Central memory CD8-positive, alpha-beta T cell (primary cell): Measurements from ENCODE around the gene FCGR3A.
"Not testable (repeated sequence)": the region's sequence is repeated elsewhere in the genome, so short reads cannot be mapped to it uniquely, and the experiment has no call there.

Experiments
- ATAC-seq: fragments of 150-1000 bp; cut with Tn5 transposase; replicated peaks from 2 replicates; pipeline ENCODE4 v1.10.0; 2022; ENCODE audit warnings: mild to moderate bottlenecking, moderate FRiP score, moderate number of reproducible peaks; ENCODE audit not compliant: poor library complexity, severe bottlenecking; ENCODE audit errors: extremely low read depth
- DNase-seq, 2 donors: peaks; one replicate each; pipeline ENCODE4 v3.0.0; 2021; ENCODE audit warnings: low spot score in 2 of 2
- H3K27ac Mint-ChIP-seq: one replicate; pipeline ENCODE4 v1.8.0; 2022; ENCODE audit warnings: low read depth, mild to moderate bottlenecking, moderate library complexity, mixed read lengths
- H3K27me3 Mint-ChIP-seq: one replicate; pipeline ENCODE4 v1.8.0; 2022; ENCODE audit warnings: mixed read lengths
- H3K36me3 Mint-ChIP-seq: one replicate; pipeline ENCODE4 v1.8.0; 2022; ENCODE audit warnings: mild to moderate bottlenecking, moderate library complexity, mixed read lengths; ENCODE audit not compliant: insufficient read depth
- H3K4me1 Mint-ChIP-seq: one replicate; pipeline ENCODE4 v1.8.0; 2022; ENCODE audit warnings: mixed read lengths
- H3K4me3 Mint-ChIP-seq: one replicate; pipeline ENCODE4 v1.8.0; 2022; ENCODE audit warnings: mild to moderate bottlenecking, moderate library complexity, mixed read lengths
- H3K9me3 Mint-ChIP-seq: one replicate; pipeline ENCODE4 v1.8.0; 2022; ENCODE audit warnings: mixed read lengths

FCGR3A gene

DNA sequence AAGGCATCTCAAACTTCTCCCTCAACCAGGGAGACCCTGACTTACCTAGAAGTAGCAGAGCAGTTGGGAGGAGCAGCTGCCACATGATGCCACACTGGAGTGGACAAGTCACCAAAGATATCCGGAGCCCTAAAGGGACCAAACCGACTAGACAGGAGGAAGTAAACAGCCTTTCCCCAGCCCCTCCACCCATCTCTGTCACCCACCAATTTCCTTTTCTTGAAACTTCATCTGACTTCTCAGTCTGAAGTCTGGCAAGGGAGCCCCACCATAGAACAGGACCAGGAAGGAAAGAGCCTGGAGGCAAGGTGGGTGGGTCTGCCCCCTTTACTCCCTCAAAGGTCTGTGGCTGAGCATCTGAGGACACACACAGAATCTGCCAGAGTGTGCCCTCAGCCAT lies at the start of gene FCGR3A:
Gene FCGR3A, minus strand, starts transcription at position 167 of the 400 bp plus-strand sequence. Its CDS starts 82 bp downstream, at position 85.
- Mint-ChIP-seq H3K27ac (peak within 1 kb of the TSS; percentile 49), H3K4me3 (peak within 1 kb of the TSS; percentile 36), H3K4me1 (peaks cover 48% of the 10 kb centered on the region), H3K9me3 (no peaks in the 10 kb centered on the region), H3K27me3 (no peaks in the 10 kb centered on the region), H3K36me3 (peaks cover 3% of the 10 kb centered on the region)
- ATAC-seq = no peak
- DNase-seq = no peak

DNA sequence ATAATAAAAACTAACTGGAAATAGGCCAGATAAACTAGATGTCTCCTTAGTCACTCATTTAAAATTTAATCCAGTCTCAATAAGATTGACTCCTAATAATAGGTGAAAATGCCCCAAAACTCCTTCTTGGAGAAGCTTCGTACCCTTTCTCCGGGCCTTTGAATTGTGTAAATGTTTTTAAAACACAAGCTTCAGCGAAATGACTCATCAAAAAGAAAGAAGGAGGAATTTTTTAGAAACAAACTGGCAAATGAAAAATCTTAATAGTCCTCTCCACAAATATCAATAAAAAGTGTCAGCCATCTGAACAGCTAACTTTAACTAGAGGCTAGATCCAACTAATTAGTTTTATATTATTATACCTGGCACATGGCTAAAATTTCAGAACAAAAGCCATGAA lies 47.5 kb upstream of the FCGR3A start:
- not testable (repeated sequence) for H3K9me3 Mint-ChIP-seq, ATAC-seq, H3K36me3 Mint-ChIP-seq, H3K4me3 Mint-ChIP-seq, H3K27ac Mint-ChIP-seq, DNase-seq, H3K4me1 Mint-ChIP-seq, H3K27me3 Mint-ChIP-seq

GRCh38 chr1:161595583-161595982 lies 46.0 kb upstream of the FCGR3A start:
- not testable (repeated sequence) for ATAC-seq, DNase-seq, H3K4me1 Mint-ChIP-seq, H3K27me3 Mint-ChIP-seq, H3K36me3 Mint-ChIP-seq, H3K9me3 Mint-ChIP-seq, H3K4me3 Mint-ChIP-seq
- peak overlapping the region; percentile 35 for H3K27ac Mint-ChIP-seq

DNA sequence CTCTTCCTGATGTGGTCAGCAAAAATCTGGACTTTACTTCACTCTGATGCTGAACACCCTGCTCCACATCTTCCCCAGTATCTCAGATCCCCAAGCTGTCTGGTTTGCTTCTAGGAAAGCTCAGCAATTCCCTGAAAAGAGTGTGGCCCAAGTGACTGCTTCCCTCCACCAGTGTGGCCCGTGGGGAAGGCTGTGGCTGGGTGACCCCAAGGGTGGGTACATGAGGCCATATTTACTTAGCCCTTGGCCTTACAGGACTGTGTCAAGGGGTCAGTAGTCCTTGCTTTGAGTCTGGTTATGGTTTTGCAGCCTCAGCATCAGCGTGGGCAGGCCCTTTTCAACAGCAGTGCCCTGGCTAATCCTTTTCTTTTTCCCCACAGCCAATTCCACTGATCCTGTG lies 45.6 kb upstream of the FCGR3A start:
- not testable (repeated sequence) for H3K36me3 Mint-ChIP-seq, ATAC-seq, H3K27me3 Mint-ChIP-seq, H3K9me3 Mint-ChIP-seq, H3K4me3 Mint-ChIP-seq, H3K4me1 Mint-ChIP-seq, DNase-seq
- peak overlapping the region; percentile 35 for H3K27ac Mint-ChIP-seq

DNA sequence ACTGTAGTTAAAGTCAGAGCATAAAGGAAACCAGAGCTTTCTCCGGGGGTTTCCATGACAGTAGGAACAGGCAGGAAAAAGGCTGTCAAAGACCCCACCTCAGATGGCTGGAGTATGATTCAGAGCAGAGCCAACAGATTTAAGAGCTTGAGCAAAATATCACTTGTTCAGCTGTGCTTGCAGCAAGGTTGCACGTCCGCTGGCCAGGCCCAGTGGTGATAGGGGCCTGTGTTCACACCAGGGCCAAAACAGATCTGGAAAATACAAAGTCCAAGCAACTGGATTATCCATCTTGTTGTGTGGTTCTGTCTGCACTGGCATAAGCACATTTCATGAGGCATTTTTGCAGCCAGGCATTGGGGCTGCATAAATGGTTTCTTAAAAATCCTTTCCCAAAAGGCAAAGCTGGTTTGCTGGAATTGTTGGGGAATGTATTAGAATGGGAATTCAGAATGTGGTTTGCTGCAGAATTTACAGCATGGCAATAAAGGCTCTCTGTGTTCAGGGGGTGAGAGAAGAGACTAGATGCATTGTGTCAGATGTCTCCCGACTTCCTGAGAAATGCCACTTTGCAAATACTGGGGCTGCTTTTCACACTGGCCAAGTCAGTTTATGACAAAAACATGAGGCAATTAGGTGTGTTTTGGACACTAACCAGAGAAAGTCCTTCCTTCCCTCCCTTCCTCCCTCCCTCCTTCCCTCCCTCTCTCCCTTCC lies 44.8 kb upstream of the FCGR3A start:
- H3K27ac Mint-ChIP-seq, H3K9me3 Mint-ChIP-seq, H3K36me3 Mint-ChIP-seq, H3K27me3 Mint-ChIP-seq, H3K4me3 Mint-ChIP-seq, ATAC-seq, DNase-seq, H3K4me1 Mint-ChIP-seq: not testable (repeated sequence)

- not testable (repeated sequence) for H3K4me1 Mint-ChIP-seq, ATAC-seq, H3K9me3 Mint-ChIP-seq, DNase-seq, H3K27me3 Mint-ChIP-seq, H3K36me3 Mint-ChIP-seq, H3K4me3 Mint-ChIP-seq
- H3K27ac Mint-ChIP-seq = peak overlapping the region; percentile 41
These were observed 43.6 kb upstream of the FCGR3A start for GRCh38 chr1:161593092-161593755.

- not testable (repeated sequence) for H3K4me1 Mint-ChIP-seq, ATAC-seq, H3K27me3 Mint-ChIP-seq, H3K4me3 Mint-ChIP-seq, H3K27ac Mint-ChIP-seq, DNase-seq, H3K36me3 Mint-ChIP-seq, H3K9me3 Mint-ChIP-seq
These were observed 43.0 kb upstream of the FCGR3A start for GRCh38 chr1:161592586-161592985.

GRCh38 chr1:161589920-161590319 lies 40.3 kb upstream of the FCGR3A start:
- not testable (repeated sequence) for H3K4me3 Mint-ChIP-seq, H3K27ac Mint-ChIP-seq, DNase-seq, H3K27me3 Mint-ChIP-seq, ATAC-seq, H3K9me3 Mint-ChIP-seq, H3K4me1 Mint-ChIP-seq, H3K36me3 Mint-ChIP-seq

DNA sequence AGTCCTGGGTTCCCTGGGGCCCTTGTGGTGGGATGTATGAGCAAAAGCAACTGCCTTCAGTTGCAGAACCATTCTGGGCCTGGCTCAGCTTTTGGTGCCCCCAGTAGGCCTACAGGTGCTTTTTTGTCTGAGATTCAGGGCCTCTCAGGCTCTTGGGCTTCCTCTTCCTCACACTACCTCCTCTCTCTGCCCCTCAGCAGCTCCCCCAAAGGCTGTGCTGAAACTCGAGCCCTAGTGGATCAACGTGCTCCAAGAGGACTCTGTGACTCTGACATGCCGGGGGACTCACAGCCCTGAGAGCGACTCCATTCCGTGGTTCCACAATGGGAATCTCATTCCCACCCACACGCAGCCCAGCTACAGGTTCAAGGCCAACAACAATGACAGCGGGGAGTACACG lies 39.7 kb upstream of the FCGR3A start:
- not testable (repeated sequence) for H3K36me3 Mint-ChIP-seq, ATAC-seq, DNase-seq, H3K4me1 Mint-ChIP-seq, H3K9me3 Mint-ChIP-seq, H3K27ac Mint-ChIP-seq, H3K27me3 Mint-ChIP-seq, H3K4me3 Mint-ChIP-seq

GRCh38 chr1:161588596-161588995 lies 39.0 kb upstream of the FCGR3A start:
- H3K9me3 Mint-ChIP-seq, H3K4me1 Mint-ChIP-seq, H3K4me3 Mint-ChIP-seq, H3K36me3 Mint-ChIP-seq, H3K27me3 Mint-ChIP-seq, H3K27ac Mint-ChIP-seq, ATAC-seq, DNase-seq: not testable (repeated sequence)

- not testable (repeated sequence) for H3K9me3 Mint-ChIP-seq, H3K36me3 Mint-ChIP-seq, H3K4me1 Mint-ChIP-seq, H3K27me3 Mint-ChIP-seq, DNase-seq, ATAC-seq, H3K27ac Mint-ChIP-seq, H3K4me3 Mint-ChIP-seq
These were observed 33.3 kb upstream of the FCGR3A start for GRCh38 chr1:161582882-161583281.

GRCh38 chr1:161580879-161581537 lies 31.4 kb upstream of the FCGR3A start:
- H3K27me3 Mint-ChIP-seq, H3K4me3 Mint-ChIP-seq, H3K9me3 Mint-ChIP-seq, DNase-seq, H3K4me1 Mint-ChIP-seq, ATAC-seq, H3K36me3 Mint-ChIP-seq, H3K27ac Mint-ChIP-seq: not testable (repeated sequence)
